ENCODE data around the gene PTPN6.

PTPN6 gene

GRCh38 chr12:7009512-7009911 lies 58.4 kb downstream of the PTPN6 start:
- DNase-seq (ENCODE audit: low read depth in 2 of 2), result no peak

All from activated CD4-positive, alpha-beta T cell treated with anti-CD3 and anti-CD28 coated beads for 24 hours (primary cell).